HL-60/S4 treated with phorbol 12-myristate 13-acetate at 8.2 ng/mL for 4 days and 3 days (cell line): ENCODE results near the gene PRR27.
"Not testable (repeated sequence)": the region's sequence is repeated elsewhere in the genome, so short reads cannot be mapped to it uniquely, and the experiment has no call there.

Experiments
- in situ Hi-C: fragments of 300-500 bp; cut with MboI; formaldehyde crosslinking; loops from 2 replicates; pipeline ENCODE4 v1.15.0; 2022; ENCODE audit warnings: low sequenced_read_pairs

Gene PRR27

GRCh38 chr4:70195425-70195824 is 41.4 kb downstream of the PRR27 start, which contains the start of gene ODAM:
TSS of gene ODAM (plus strand) at chr4:70195725. CDS start at chr4:70196544, 819 bp downstream.
- in situ Hi-C loops: loop anchor here (25.0 kb wide), 1 partner anchor 508 kb away; no protein-coding TSS in a partner anchor

- in situ Hi-C loops: loop anchor here (25.0 kb wide), 1 partner anchor 510 kb away; no protein-coding TSS in a partner anchor
Observed at GRCh38 chr4:70196857-70197256, 42.8 kb downstream of the PRR27 start.

GRCh38 chr4:70197842-70198241 is 43.8 kb downstream of the PRR27 start:
- in situ Hi-C loops: loop anchor here (25.0 kb wide), 1 partner anchor 511 kb away; no protein-coding TSS in a partner anchor

- in situ Hi-C loops: no loop called here
Observed at GRCh38 chr4:70203601-70204000, 49.6 kb downstream of the PRR27 start.

GRCh38 chr4:70212752-70213151 is 58.7 kb downstream of the PRR27 start:
- in situ Hi-C loops: not testable (repeated sequence)
